DMS153 (cell line): ENCODE measurements around the gene MTNR1B.

Experiments used
- DNase-seq: peaks from one replicate; lab custom pipeline; 2025; lab: John Stamatoyannopoulos, UW

Gene MTNR1B

GRCh38 chr11:92969634-92970347 lies at the start of gene MTNR1B:
Gene MTNR1B (plus strand): TSS chr11:92969651. CDS start chr11:92969726, 75 bp downstream.
- no peak for DNase-seq

DNA sequence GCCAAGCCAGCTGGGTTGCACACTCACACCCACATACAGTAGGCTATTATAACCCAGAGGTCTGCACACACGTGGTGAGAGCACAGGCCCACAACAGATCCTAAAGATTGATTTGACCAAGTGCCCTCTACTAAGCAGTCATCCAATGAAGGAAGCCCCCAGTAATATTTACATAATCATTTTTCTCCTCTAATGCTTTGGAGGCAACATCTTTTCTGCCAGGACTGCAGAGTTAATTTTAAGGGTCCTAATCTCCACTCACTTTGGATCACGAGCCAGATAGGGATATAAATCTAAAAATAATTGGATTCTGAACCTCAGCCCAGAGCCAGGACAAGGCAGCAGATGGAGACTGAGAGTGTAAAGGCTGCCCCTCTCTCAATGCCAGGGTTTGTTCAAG lies 49.1 kb upstream of the MTNR1B start:
- DNase-seq, result no peak

GRCh38 chr11:92922731-92923130 lies 46.7 kb upstream of the MTNR1B start:
- no peak for DNase-seq

DNA sequence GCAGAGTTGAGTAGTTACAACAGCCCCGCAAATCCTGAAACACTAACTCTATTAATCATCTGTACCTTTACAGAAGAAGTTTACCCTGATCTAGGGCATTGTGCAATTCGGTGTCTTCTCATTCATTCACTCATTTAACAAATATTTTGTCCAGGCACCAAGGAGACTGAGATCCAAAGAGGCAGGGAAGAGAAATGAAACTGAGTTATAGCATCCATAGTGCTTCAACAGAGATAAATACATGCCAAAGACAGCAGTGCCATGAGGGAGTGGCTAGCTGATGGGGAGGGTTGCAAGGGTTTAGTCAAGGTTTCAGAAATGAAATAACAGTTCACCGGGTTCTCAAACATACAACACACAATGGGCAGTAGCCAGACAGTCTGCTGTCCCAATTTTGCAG lies 40.2 kb upstream of the MTNR1B start:
- no peak for DNase-seq

- no peak for DNase-seq
Measured at GRCh38 chr11:92929653-92930052, 39.8 kb upstream of the MTNR1B start.

GRCh38 chr11:92931746-92932422 lies 37.6 kb upstream of the MTNR1B start:
- no peak for DNase-seq

DNA sequence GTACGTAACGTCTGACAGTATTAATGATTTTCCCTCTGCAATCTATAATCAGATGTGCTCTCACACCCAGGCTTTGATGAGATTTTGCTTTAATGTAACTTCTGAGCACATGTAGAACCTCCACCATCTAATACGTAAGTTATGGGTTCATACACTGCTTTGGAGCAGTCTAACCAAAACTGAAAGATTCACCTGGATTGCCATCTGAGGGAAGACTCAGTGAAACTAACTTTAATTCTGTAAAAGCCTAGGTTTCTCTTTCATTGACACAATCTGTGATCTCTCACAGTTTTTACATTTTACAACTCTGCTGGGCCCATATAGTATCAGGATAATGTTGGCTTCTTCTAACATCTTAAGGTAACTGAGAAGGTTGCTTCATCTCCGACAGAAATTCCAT lies 30.1 kb upstream of the MTNR1B start:
- DNase-seq, result no peak

- DNase-seq, result no peak
Measured at GRCh38 chr11:92941676-92942571, 27.5 kb upstream of the MTNR1B start.

GRCh38 chr11:92946707-92947106 lies 22.7 kb upstream of the MTNR1B start:
- DNase-seq, result no peak

- DNase-seq, result no peak
Measured at GRCh38 chr11:92948116-92948515, 21.3 kb upstream of the MTNR1B start.

GRCh38 chr11:92954003-92954402 lies 15.4 kb upstream of the MTNR1B start:
- no peak for DNase-seq

GRCh38 chr11:92955860-92956259 lies 13.6 kb upstream of the MTNR1B start:
- DNase-seq, result no peak

DNA sequence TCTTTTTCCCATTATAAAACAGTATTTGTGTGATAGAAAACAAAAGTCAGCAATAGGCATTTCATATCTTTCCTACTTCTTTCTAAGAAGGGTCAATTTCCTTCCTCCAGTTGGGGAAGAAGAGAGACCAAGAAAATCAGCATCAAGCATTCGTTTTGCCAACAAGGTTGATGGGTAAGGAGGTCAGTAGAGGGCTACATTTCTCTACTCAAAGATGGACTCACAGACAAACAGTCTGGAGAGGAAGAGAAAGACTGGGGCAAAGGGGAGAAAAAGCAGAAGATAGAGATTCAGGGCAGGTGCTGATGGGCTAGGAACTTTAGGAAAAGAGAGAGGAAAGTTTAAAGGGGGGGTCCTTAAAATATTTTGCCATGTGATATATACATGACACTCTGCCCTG lies 8.6 kb upstream of the MTNR1B start:
- no peak for DNase-seq

DNA sequence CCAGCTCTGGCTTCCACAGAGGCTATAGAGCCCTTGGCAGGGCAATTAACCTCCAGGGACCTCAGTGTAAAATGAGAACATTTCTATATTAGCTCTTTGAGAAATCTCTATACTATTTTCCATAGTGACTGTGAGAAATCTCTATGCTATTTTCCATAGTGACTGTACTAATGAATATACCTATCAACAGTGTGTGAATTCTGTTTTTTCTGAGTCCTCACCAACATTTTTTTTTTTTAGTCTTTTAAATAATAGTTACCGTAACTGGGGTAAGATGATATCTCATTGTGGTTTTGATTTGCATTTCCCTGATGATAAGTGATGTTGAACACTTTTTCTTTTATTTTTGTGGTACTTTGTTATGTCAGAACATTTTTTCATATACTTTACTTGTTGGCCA lies 7.0 kb upstream of the MTNR1B start:
- no peak for DNase-seq

DNA sequence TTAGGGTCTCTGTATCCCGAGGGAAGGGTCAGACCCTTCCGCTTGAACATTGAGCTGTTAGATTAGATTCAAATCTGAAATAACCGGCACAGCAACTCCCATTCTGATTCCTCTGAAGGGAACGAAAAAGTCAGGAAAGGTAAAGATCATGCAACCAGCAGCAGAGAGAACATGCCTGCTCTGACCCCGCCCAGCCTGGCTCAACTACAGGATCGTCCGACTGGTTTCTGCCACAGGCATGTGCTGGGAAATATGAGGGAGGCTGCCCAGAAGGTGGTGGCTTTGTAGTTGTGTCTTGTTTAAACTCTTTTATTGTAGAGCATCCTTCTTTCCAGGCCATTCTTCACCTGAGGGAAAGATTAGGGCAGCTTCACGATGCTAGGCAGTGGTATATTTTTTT lies 5.0 kb upstream of the MTNR1B start:
- no peak for DNase-seq

DNA sequence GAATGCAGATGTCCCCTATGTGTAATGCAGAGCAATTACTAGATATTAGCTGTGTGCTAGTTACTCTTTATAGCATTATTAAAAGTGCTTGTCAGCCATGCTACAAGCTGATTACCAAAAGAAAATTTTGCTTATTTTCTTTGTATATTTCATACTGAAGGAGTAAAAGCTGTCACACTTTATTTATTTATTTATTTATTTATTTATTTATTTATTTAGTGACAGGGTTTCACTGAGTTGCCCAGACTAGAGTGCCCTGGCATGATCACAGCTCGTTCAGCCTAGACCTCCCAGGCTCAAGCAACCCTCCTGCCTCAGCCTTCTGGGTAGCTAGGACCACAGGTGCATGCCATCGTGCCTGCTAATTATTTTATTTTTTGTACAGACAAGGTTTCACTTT lies 4.3 kb upstream of the MTNR1B start:
- DNase-seq, result no peak

- DNase-seq, result no peak
Measured at GRCh38 chr11:92967178-92967577, 2.3 kb upstream of the MTNR1B start.

- no peak for DNase-seq
Measured at GRCh38 chr11:92967867-92968266, 1.6 kb upstream of the MTNR1B start.

GRCh38 chr11:92969293-92969633 lies 188 bp upstream of the MTNR1B start:
- DNase-seq, result no peak

GRCh38 chr11:92972248-92972647 lies 2.8 kb downstream of the MTNR1B start:
- no peak for DNase-seq

DNA sequence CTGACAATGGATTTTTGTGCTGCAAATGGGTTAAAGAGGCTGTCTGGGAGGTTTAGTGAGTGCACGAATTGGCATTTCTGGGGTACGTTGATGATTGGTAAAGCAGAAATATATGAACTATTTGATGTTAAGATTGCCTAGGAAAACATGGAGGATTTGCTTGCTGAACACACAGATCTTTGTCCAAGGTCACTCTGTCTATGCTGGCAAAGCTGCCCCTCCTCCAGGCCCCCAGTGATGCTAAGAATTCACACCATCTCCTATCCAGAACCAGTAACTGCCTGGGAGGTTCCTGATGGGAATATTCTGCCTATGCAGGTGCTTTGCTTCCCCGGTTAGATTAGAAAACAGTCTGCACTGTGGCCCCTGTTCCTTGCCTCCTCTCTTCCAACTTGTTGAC lies 5.8 kb downstream of the MTNR1B start:
- no peak for DNase-seq

DNA sequence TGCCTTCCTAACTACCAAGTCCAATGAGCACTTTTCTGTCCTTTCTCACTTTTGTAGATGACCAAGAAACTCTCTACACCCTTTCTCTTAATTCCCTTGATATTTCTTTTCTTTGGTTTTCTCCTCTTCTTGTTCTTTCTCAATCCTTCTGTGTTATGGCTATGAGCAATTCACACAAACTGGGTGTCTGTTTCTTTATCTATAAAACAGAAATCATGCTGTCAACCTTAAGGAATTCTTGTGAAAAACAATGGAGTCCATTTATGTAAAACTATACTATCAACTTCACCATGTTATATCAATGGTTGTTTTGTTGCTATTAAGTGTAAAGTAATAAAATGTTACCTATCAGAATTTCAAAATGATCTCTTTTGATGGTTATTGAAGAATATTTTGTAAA lies 7.2 kb downstream of the MTNR1B start:
- no peak for DNase-seq

DNA sequence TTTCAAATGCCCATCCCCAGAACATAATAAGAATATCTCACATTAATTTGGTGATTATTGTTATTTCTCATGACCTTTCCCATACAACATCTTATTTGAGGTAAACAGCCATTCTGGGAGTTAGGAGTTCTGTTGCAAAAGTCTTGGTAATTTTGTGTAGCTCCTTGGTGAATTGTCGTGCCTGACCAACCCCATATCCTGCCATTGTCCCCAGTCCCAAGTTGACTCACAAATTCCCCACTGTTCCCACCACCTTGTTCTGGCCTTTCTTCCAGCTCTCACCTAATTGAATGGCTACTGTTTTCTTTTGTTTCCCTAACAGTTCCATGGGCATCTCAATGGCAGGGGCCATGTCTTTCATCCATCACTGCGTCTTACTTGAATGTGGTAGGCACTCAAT lies 8.0 kb downstream of the MTNR1B start:
- no peak for DNase-seq
